Tibial nerve (tissue), 4 donors: ENCODE results near the gene SAMHD1. TPM values are rescaled to one million over a fixed set of nuclear protein-coding genes. Genes with fewer than 3 reads are reported as not detected.

Experiments used
- DNase-seq, 2 donors: peaks; one replicate each; pipeline ENCODE4 v3.0.0-alpha.2; 2019; ENCODE audit warnings: low spot score in 2 of 2
- H3K27ac ChIP-seq, 4 donors: fragments of 200-600 bp; sonication (generic) in 3 of 4; one replicate each; pipeline ENCODE4 v1.5.1; 2017 to 2019; ENCODE audit warnings: mild to moderate bottlenecking in 1 of 4
- H3K27me3 ChIP-seq, 2 donors: fragments of 200-600 bp; sonication (generic) in 1 of 2; one replicate each; pipeline versions ENCODE4 v1.5.1 to v1.6.0; 2017 to 2019
- H3K36me3 ChIP-seq, 3 donors: fragments of 200-600 bp; sonication (generic); one replicate each; pipeline ENCODE4 v1.5.1; 2018 to 2019
- H3K4me1 ChIP-seq, 4 donors: fragments of 200-600 bp; sonication (generic) in 3 of 4; one replicate each; pipeline ENCODE4 v1.5.1; 2017 to 2019
- H3K4me3 ChIP-seq, 4 donors: fragments of 200-600 bp; sonication (generic) in 3 of 4; one replicate each; pipeline ENCODE4 v1.5.1; 2017 to 2019; ENCODE audit warnings: mild to moderate bottlenecking in 1 of 4, moderate library complexity in 1 of 4
- H3K9me3 ChIP-seq, 4 donors: fragments of 200-600 bp; sonication (generic) in 3 of 4; one replicate each; pipeline ENCODE4 v1.5.1; 2017 to 2019
- EP300 ChIP-seq, 2 donors: sonication (generic); formaldehyde crosslinking; IDR thresholded peaks; one replicate each; pipeline ENCODE4 v1.6.1; 2017; ENCODE audit warnings: antibody characterized with exemption in 2 of 2, mild to moderate bottlenecking in 1 of 2
- POLR2A ChIP-seq, 2 donors: fragments of 450-650 bp; IDR thresholded peaks; one replicate each; pipeline ENCODE4 v1.6.1; 2017; ENCODE audit warnings: antibody characterized with exemption in 2 of 2, mild to moderate bottlenecking in 2 of 2, moderate library complexity in 2 of 2
- WGBS, 2 donors: methylation state at CpG; one replicate each; pipeline ENCODE4 v1.1.5; 2018; 5-methylcytosine and 5-hydroxymethylcytosine counted together
- total RNA-seq, 4 donors: library from RNA; depleted of rRNA; stranded (reverse); fragments of >200 nt; gene quantifications; one replicate each; pipeline ENCODE4 v1.1.0, GENCODE V29; 2016
- TF ChIP-seq, protein P1 (sequence below), 5 experiments: fragments of 200-600 bp in 3 of 5; fragments of 450-650 bp in 2 of 5; sonication (generic) in 3 of 5; IDR thresholded peaks; one replicate each; pipeline ENCODE4 v1.5.1; 2016 to 2019; ENCODE audit warnings: antibody characterized with exemption in 5 of 5, mild to moderate bottlenecking in 3 of 5, moderate library complexity in 2 of 5

SAMHD1 gene
- total RNA-seq, 4 donors from 2014 or later: 466 to 595 (median 566) TPM

DNA sequence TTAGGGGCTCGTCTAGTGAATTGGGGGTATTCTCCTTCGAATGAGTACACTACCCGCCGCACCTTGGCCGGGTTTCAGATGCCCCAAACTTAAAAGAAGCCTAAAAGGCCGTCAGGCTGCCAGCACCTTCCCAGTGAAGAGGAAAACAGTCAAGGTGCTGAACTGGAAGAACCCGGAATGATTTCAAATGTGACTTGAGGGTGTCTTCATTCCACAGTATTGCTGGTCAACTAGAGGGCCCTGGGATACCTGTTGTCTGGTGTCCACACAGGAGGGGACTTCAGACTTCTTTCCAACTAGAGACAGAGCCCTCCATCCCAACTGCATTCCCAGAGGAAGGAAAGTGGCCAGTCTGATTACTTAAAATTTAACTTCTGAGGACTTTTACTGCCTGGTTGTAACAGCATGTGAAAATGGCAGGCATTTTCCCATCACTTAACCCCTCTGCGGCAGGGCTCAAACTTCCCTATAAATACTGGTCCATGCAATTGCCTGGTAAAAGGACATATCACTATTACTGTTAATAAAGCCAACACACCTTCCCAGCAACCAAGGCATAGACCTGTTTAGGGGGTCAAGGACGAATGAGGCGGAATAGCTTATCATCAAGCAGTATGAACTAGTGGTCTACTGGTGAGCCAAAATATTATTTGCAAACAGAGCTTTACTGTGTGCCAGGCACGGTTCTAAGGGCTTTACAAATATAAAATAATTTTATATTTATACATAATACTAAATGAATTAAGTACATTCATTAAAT lies 651 bp upstream of the SAMHD1 start:
- WGBS, 2 donors: 30 to 31% methylated on average over 11 of the region's 11 CpGs
- H3K27me3 ChIP-seq: no peaks in the 10 kb centered on the region
- peak overlapping the region; percentile 71 to 98 (median 92) for H3K4me3 ChIP-seq
- H3K4me1 ChIP-seq: peaks cover 0 to 63% (median 38%) of the 10 kb centered on the region in 4 donors
- H3K9me3 ChIP-seq: no peaks in the 10 kb centered on the region
- peak overlapping the region; percentile 90 to 100 (median 98) for H3K27ac ChIP-seq
- no peak for DNase-seq
- TF ChIP-seq, protein P1, sequence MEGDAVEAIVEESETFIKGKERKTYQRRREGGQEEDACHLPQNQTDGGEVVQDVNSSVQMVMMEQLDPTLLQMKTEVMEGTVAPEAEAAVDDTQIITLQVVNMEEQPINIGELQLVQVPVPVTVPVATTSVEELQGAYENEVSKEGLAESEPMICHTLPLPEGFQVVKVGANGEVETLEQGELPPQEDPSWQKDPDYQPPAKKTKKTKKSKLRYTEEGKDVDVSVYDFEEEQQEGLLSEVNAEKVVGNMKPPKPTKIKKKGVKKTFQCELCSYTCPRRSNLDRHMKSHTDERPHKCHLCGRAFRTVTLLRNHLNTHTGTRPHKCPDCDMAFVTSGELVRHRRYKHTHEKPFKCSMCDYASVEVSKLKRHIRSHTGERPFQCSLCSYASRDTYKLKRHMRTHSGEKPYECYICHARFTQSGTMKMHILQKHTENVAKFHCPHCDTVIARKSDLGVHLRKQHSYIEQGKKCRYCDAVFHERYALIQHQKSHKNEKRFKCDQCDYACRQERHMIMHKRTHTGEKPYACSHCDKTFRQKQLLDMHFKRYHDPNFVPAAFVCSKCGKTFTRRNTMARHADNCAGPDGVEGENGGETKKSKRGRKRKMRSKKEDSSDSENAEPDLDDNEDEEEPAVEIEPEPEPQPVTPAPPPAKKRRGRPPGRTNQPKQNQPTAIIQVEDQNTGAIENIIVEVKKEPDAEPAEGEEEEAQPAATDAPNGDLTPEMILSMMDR (IDR thresholded peaks at IDR 0.05): no peak
- TF ChIP-seq EP300 (IDR thresholded peaks at IDR 0.05) (no peak), POLR2A (IDR thresholded peaks at IDR 0.05) (no peak)
- peaks cover 0 to 9% (median 0%) of the 10 kb centered on the region in 3 donors for H3K36me3 ChIP-seq

DNA sequence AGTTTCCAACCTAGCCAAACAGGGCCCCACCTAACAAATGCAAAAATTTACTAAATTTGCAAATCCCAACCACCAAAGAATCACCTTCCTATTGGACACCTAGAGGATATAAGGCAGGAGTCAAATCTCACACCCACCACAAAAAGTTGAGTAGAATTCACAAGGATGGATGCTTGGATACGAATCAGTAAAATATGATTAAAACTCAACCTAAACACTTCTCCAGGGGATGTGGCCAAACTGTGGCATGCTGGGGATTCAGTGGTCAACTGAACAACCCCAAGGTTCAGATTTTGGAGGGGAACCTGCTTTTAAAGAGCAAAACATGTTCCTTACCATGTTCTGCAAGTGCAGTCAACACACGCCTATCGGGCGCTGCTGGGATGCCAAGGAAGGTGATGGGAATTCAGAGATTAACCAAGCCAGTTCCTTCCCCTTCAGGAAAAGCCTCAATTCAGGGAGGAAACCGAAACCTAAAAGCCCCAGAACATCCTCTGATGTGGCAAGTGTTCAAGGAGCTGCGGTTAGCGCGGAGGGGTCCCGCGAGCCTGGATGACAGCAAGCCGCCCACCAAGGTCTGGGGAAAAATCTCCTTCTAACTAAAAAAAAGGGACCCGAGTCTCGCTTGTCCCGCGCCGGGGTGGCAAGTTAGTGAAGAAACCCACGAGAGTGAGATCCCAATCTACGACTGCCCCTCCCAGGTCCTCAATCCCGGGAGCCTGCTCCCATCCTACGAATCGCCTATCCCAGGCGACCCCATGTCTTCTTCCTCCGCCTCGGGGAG lies 902 bp downstream of the SAMHD1 start:
- WGBS, 2 donors: 1 to 2% methylated on average over 23 to 24 of the region's 24 CpGs
- no peak for DNase-seq
- Histone ChIP-seq H3K36me3 (peaks cover 0 to 20% (median 3%) of the 10 kb centered on the region in 3 donors), H3K9me3 (no peaks in the 10 kb centered on the region), H3K4me1 (peaks cover 0 to 65% (median 39%) of the 10 kb centered on the region in 4 donors), H3K4me3 (peak overlapping the region; percentile 71 to 98 (median 92)), H3K27me3 (no peaks in the 10 kb centered on the region), H3K27ac (peak overlapping the region; percentile 90 to 100 (median 98))
- TF ChIP-seq, protein P1 (IDR thresholded peaks at IDR 0.05): peak in 1 of 5 experiments; percentile 13
- TF ChIP-seq POLR2A (IDR thresholded peaks at IDR 0.05) (no peak), EP300 (IDR thresholded peaks at IDR 0.05) (peak in 1 of 2 donors; percentile 7)

DNA sequence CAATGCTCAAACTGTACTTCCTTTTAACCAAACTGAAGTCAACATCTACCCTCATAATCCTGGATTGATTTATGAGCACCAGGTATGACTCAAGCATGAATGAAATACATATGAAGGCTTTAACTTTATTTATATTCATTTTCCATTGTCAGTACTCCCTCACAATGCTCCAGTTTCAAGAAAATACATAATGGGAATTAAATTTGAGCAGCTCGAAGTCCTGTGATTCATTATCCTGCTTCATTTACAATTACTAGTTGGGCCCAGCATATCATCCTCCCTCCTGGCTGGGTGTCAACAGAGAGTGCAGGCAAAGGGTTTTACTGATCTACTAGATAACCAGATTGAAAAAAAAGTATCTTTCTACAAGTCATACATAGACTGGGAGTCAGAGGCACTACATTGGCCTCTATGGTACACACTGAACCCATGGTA lies 10.1 kb downstream of the SAMHD1 start:
- peak overlapping the region; percentile 90 to 99 (median 93) for H3K27ac ChIP-seq
- H3K36me3 ChIP-seq: peaks cover 0 to 69% (median 6%) of the 10 kb centered on the region in 3 donors
- 30 to 32% methylated on average over 1 of the region's 1 CpG for WGBS, 2 donors
- no peaks in the 10 kb centered on the region for H3K9me3 ChIP-seq
- DNase-seq: no peak
- H3K4me3 ChIP-seq: peak overlapping the region in 1 of 4 donors; percentile 4
- peaks cover 3 to 93% (median 79%) of the 10 kb centered on the region in 4 donors for H3K4me1 ChIP-seq
- TF ChIP-seq POLR2A (IDR thresholded peaks at IDR 0.05): no peak
- TF ChIP-seq, protein P1 (IDR thresholded peaks at IDR 0.05): no peak
- TF ChIP-seq EP300 (IDR thresholded peaks at IDR 0.05): no peak
- no peaks in the 10 kb centered on the region for H3K27me3 ChIP-seq

DNA sequence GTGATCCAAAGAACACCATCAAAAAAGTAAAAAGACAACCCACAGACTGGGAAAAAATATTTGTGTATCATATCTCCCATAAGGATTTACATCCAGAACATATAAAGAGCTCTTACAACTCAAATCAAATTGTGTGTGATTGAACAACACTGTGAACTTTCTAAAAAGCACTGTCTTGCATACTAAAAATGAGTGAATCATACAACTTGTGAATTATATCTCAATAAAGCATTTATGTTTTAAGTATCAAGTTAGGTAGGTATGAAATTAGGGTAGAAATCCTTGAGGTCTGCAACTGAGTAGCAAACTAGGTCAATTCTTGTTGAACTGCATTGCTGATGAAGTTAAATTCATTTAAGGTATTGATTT lies 14.1 kb downstream of the SAMHD1 start:
- no peak for DNase-seq
- Histone ChIP-seq H3K4me3 (peak overlapping the region in 1 of 4 donors; percentile 12), H3K27me3 (no peaks in the 10 kb centered on the region), H3K27ac (peak overlapping the region; percentile 57 to 99 (median 83)), H3K4me1 (peaks cover 3 to 98% (median 61%) of the 10 kb centered on the region in 4 donors), H3K36me3 (peaks cover 6 to 82% (median 15%) of the 10 kb centered on the region in 3 donors), H3K9me3 (no peaks in the 10 kb centered on the region)
- TF ChIP-seq EP300 (IDR thresholded peaks at IDR 0.05) (no peak), POLR2A (IDR thresholded peaks at IDR 0.05) (no peak)
- TF ChIP-seq, protein P1 (IDR thresholded peaks at IDR 0.05): no peak
